BJ (cell line): ENCODE measurements around the gene KIAA1755. TPM values are rescaled to one million over a fixed set of nuclear protein-coding genes. Genes with fewer than 3 reads are reported as not detected.

Source experiments
- CTCF ChIA-PET: fragments of 350-600 bp; formaldehyde crosslinking; extraction: SDS; loops from one replicate; lab custom pipeline; 2021; ENCODE audit warnings: antibody characterized with exemption, inconsistent platforms; lab: Yijun Ruan, JAX
- POLR2A ChIA-PET: fragments of 300-600 bp; sonication (Branson Sonifier 250); formaldehyde crosslinking; extraction: SDS; loops from one replicate; lab custom pipeline; 2021; ENCODE audit warnings: antibody characterized with exemption; lab: Charles Lee
- DNase-seq: peaks from one replicate; pipeline ENCODE4 v3.0.0-alpha.2; 2011; ENCODE audit warnings: low read depth
- H3K27me3 ChIP-seq: 2 replicates; pipeline ENCODE4 v1.6.0; 2011; ENCODE audit warnings: low read length; ENCODE audit not compliant: control insufficient read depth, insufficient read depth
- H3K36me3 ChIP-seq: 2 replicates; pipeline ENCODE4 v1.5.1; 2011; ENCODE audit warnings: low read length; ENCODE audit not compliant: control insufficient read depth, insufficient read depth
- H3K4me3 ChIP-seq: 2 replicates; pipeline ENCODE4 v1.5.1; 2011; ENCODE audit warnings: low read depth, mild to moderate bottlenecking, control low read depth, low read length
- polyA plus RNA-seq: library from polyadenylated mRNA; depleted of rRNA; stranded (reverse); fragments of >200 nt; gene quantifications from 2 replicates; pipeline ENCODE4 v1.2.3, GENCODE V29; 2011
- TF ChIP-seq, protein P1 (sequence below): IDR thresholded peaks from 2 replicates; pipeline ENCODE4 v1.5.1; 2011; ENCODE audit warnings: low read depth, mild to moderate bottlenecking, control low read depth, inconsistent platforms, low read length, moderate library complexity; ENCODE audit not compliant: insufficient read depth

KIAA1755 gene
- polyA plus RNA-seq, 1 experiment = 9.7 TPM

DNA sequence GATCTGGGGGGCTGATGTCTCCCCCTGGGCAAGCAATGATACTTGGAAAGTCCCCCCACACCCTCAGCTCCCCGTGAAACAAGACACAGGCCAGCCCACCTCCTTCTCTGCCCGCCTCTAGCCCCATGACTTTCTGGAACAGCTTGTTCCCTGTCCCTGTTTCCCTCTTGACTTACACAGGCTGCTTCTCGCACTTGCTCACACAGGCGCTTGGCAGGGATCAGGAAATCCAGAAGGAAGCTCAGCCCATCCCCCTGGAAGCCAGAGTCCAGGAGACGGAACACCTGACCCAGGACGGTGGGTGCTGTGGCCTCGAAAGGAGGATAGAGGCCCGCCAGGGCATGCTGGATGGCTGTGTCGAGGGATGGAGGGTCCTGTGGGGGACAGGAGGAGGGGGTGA lies 14.8 kb downstream of the KIAA1755 start:
- H3K4me3 ChIP-seq = no peak overlapping the region
- no peaks in the 10 kb centered on the region for H3K27me3 ChIP-seq
- CTCF ChIA-PET = interaction anchor here (1.2 to 2.0 kb wide), 2 partner anchors 59 to 62 kb away, joined by 3 to 7 read pairs; no protein-coding TSS in a partner anchor
- H3K36me3 ChIP-seq = peaks cover 4% of the 10 kb centered on the region
- TF ChIP-seq, protein P1, sequence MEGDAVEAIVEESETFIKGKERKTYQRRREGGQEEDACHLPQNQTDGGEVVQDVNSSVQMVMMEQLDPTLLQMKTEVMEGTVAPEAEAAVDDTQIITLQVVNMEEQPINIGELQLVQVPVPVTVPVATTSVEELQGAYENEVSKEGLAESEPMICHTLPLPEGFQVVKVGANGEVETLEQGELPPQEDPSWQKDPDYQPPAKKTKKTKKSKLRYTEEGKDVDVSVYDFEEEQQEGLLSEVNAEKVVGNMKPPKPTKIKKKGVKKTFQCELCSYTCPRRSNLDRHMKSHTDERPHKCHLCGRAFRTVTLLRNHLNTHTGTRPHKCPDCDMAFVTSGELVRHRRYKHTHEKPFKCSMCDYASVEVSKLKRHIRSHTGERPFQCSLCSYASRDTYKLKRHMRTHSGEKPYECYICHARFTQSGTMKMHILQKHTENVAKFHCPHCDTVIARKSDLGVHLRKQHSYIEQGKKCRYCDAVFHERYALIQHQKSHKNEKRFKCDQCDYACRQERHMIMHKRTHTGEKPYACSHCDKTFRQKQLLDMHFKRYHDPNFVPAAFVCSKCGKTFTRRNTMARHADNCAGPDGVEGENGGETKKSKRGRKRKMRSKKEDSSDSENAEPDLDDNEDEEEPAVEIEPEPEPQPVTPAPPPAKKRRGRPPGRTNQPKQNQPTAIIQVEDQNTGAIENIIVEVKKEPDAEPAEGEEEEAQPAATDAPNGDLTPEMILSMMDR = no peak
- no peak for DNase-seq
- POLR2A ChIA-PET = no interaction called here

DNA sequence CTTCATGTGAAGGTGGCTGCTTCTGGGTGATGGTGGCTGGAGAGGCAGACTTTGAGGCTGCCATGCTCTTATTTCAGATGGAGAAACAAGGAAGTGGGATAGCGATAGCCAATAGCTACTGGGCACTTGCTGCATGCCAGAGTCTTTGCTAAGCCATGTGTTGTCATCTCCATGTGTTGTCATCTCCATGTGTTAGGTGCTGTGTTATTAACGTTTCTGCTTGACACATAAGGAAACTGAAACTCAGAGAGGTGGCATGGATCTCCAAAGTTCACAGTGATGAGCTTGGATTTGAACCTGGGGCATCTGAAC lies 16.9 kb downstream of the KIAA1755 start:
- peaks cover 4% of the 10 kb centered on the region for H3K36me3 ChIP-seq
- no peak overlapping the region for H3K4me3 ChIP-seq
- ChIA-PET POLR2A (no interaction called here), CTCF (interaction anchor here (0.9 to 1.7 kb wide), 3 partner anchors 9 to 182 kb away, joined by 3 to 4 read pairs (median 4); no protein-coding TSS in a partner anchor)
- no peaks in the 10 kb centered on the region for H3K27me3 ChIP-seq
- TF ChIP-seq, protein P1 = no peak
- DNase-seq = no peak

DNA sequence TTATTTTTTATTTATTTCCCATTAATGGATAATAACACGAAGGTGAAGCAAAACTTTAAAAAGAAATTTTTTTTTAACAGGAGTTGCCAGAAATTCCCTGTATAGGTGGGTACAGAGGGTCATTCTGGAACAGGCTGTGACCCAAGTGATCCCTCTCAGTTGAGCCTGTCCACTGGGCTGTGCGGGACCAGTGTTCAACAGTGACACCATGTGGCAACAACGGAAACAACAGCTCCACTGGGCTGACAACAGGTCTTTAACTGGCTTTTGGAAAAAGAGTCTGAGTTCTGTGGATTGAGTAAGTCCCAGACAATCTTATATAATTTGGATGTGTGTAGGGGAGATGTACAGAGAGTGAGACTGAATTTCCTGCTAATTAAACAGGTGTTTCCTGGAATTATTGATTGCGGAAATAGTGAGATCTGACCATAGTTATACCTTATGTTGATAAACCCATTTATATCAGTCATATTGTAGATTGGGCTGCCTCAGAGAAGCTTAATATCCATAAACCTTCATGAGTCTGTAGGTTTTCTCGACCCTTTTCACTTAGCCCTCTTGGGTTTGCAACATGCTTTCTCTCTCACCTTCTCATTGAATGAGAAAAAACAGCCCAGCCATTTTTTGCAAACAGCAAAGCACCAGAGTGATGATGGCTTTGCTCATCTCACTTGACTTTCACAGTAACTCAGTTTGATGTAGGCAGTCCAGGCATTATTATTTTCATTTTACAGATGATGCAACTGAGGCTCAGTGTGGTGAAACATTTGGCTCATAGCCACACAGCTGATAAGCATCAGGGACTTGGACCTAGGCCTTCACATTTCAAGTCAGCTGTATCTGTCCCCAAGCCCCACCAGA lies 17.5 kb downstream of the KIAA1755 start:
- POLR2A ChIA-PET = no interaction called here
- CTCF ChIA-PET = interaction anchor here (0.6 to 1.5 kb wide), 3 partner anchors 23 to 181 kb away, joined by 3 to 4 read pairs (median 3); no protein-coding TSS in a partner anchor
- no peak overlapping the region for H3K4me3 ChIP-seq

DNA sequence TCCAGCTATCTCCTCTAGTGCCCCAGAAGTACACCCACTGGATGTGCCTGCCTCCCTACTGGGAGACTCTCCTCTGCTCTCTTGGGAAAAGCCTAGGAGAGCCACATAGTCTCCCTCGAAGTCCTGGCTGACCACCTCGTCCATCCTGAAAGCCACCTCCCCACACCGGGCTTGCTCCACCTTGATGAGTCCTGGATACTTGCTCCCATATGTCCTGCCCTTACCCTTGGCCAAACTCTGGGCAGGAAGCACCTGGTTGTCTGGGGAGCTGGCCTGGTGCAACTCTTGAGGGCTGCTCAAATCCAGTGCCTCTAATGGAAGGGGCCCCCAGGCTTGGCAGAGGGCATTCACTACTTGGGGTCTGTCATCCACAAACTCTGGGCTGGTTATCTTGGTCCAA lies 19.3 kb downstream of the KIAA1755 start:
- no peak overlapping the region for H3K4me3 ChIP-seq
- DNase-seq = no peak
- TF ChIP-seq, protein P1 = no peak
- H3K36me3 ChIP-seq = peaks cover 4% of the 10 kb centered on the region
- ChIA-PET CTCF (interaction anchor here (0.9 to 2.0 kb wide), 3 partner anchors 12 to 75 kb away, joined by 3 to 12 read pairs (median 4); no protein-coding TSS in a partner anchor), POLR2A (no interaction called here)
- no peaks in the 10 kb centered on the region for H3K27me3 ChIP-seq

More for the DNA sequence above, 17.5 kb downstream of the KIAA1755 start:
- DNase-seq = no peak
- Histone ChIP-seq H3K27me3 (no peaks in the 10 kb centered on the region), H3K36me3 (peaks cover 4% of the 10 kb centered on the region)
- TF ChIP-seq, protein P1 = peak; percentile 41

DNA sequence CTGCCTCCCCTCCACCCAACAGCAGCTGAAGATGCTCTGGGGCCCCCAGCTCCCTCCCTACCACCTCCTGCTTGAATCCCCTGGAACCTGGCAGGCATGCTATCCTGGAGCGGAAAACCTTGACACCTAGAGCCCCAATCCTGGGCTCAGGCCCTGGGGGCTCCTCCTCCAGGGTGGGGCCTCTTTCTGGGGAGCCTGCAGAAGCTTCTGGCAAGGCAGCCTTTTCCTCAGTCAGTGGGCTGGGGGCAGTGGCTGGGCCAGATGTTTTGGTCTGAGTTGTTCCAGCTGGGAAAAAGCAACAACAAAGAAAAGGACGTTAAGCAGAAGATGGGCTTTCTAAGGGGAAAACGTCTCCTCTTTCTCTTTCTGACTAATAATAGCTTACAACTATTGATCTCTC lies 21.1 kb downstream of the KIAA1755 start:
- no peaks in the 10 kb centered on the region for H3K27me3 ChIP-seq
- H3K4me3 ChIP-seq = no peak overlapping the region
- no peak for DNase-seq
- ChIA-PET POLR2A (no interaction called here), CTCF (interaction anchor here (0.9 to 2.0 kb wide), 5 partner anchors 10 to 675 kb away, joined by 3 to 12 read pairs (median 4); no protein-coding TSS in a partner anchor)
- TF ChIP-seq, protein P1 = no peak
- peaks cover 4% of the 10 kb centered on the region for H3K36me3 ChIP-seq
